K562 treated with DMSO at 1 percent for 12 hours (cell line): ENCODE data around the gene PAN2. TPM values are rescaled to one million over a fixed set of nuclear protein-coding genes. Genes with fewer than 3 reads are reported as not detected.

ENCODE experiments used
- total RNA-seq: library from RNA; unstranded; fragments of 300-600 nt; gene quantifications from 2 replicates; pipeline ENCODE4 v1.2.3, GENCODE V29; 2022; ENCODE audit not compliant: insufficient read depth

The PAN2 gene
- 12.5 and 26.6 TPM in 2 replicates for total RNA-seq

GRCh38 chr12:56333679-56334489, at the start of gene PAN2:
Gene PAN2 (minus strand): TSS chr12:56334000. CDS start chr12:56333094, 906 bp downstream.

GRCh38 chr12:56362130-56363059, 28.6 kb upstream of the PAN2 start, which contains the start of gene APOF:
Gene APOF (minus strand): TSS chr12:56362857. CDS start chr12:56362745, 112 bp downstream.

GRCh38 chr12:56359851-56360767, 26.3 kb upstream of the PAN2 start, which contains the start of gene STAT2:
Gene STAT2 (minus strand): TSS chr12:56360107. CDS start chr12:56356571, 3,536 bp downstream.

GRCh38 chr12:56338308-56339157, 4.7 kb upstream of the PAN2 start, which contains the start of gene IL23A:
Gene IL23A (plus strand): TSS chr12:56338884. CDS start chr12:56339045, 161 bp downstream.

GRCh38 chr12:56315622-56316473, 18.0 kb downstream of the PAN2 start, which contains the start of gene CNPY2:
Gene CNPY2 (minus strand): TSS chr12:56315988. CDS start chr12:56315217, 771 bp downstream.

GRCh38 chr12:56299853-56300643, 33.8 kb downstream of the PAN2 start, which contains the start of gene CS:
Gene CS (minus strand): TSS chr12:56300330. CDS start chr12:56300201, 129 bp downstream.

GRCh38 chr12:56266693-56267442, 66.9 kb downstream of the PAN2 start, which contains the start of gene COQ10A:
Gene COQ10A (plus strand): TSS chr12:56266942. CDS start chr12:56267119, 177 bp downstream.

Other genes starting within 250 kb of the PAN2 start
- 117 and 191 TPM in 2 replicates for gene PA2G4, start 229.4 kb downstream of the PAN2 start, total RNA-seq
- 3,882 and 7,413 TPM in 2 replicates for gene RPL41, start 217.4 kb downstream of the PAN2 start, total RNA-seq
- gene ZC3H10, start 215.7 kb downstream of the PAN2 start, total RNA-seq = 3.0 and 6.0 TPM in 2 replicates
- gene ESYT1, start 205.7 kb downstream of the PAN2 start, total RNA-seq = 118 and 171 TPM in 2 replicates
- gene MYL6B, start 181.4 kb downstream of the PAN2 start, total RNA-seq = 39.6 and 50.9 TPM in 2 replicates
- gene MYL6, start 175.6 kb downstream of the PAN2 start, total RNA-seq = 825 and 1,302 TPM in 2 replicates
- gene SMARCC2, start 144.5 kb downstream of the PAN2 start, total RNA-seq = 21.7 and 70.9 TPM in 2 replicates
- 21.4 and 47.7 TPM in 2 replicates for gene RNF41, start 112.1 kb downstream of the PAN2 start, total RNA-seq
- 41.0 and 51.8 TPM in 2 replicates for gene NABP2, start 109.7 kb downstream of the PAN2 start, total RNA-seq
- not detected in 2 replicates for gene SLC39A5, start 103.9 kb downstream of the PAN2 start, total RNA-seq
- gene ANKRD52, start 75.6 kb downstream of the PAN2 start, total RNA-seq = 9.6 and 33.7 TPM in 2 replicates
- 43.3 and 62.5 TPM in 2 replicates for gene COQ10A, start 67.1 kb downstream of the PAN2 start, total RNA-seq
- 81.3 and 200 TPM in 2 replicates for gene CS, start 33.7 kb downstream of the PAN2 start, total RNA-seq
- 79.7 and 93.3 TPM in 2 replicates for gene CNPY2, start 18.0 kb downstream of the PAN2 start, total RNA-seq
- 13.7 and 23.5 TPM in 2 replicates for gene IL23A, start 4.9 kb upstream of the PAN2 start, total RNA-seq
- gene STAT2, start 26.1 kb upstream of the PAN2 start, total RNA-seq = 25.6 and 60.4 TPM in 2 replicates
- gene APOF, start 28.9 kb upstream of the PAN2 start, total RNA-seq = not detected in 2 replicates
- 20.4 and 51.5 TPM in 2 replicates for gene TIMELESS, start 115.4 kb upstream of the PAN2 start, total RNA-seq
- gene MIP, start 120.7 kb upstream of the PAN2 start, total RNA-seq = not detected in 2 replicates
- gene SPRYD4, start 134.6 kb upstream of the PAN2 start, total RNA-seq = 0.66 and 1.9 TPM in 2 replicates
- gene GLS2, start 154.2 kb upstream of the PAN2 start, total RNA-seq = not detected in 2 replicates
- 0.35 and 1.0 TPM in 2 replicates for gene RBMS2, start 187.8 kb upstream of the PAN2 start, total RNA-seq